ENCODE measurements around the gene RPE. TPM values are rescaled to one million over a fixed set of nuclear protein-coding genes. Genes with fewer than 3 reads are reported as not detected.

The RPE gene
- total RNA-seq, 2 donors from 2014 or later = 47.5 to 71.6 TPM

DNA sequence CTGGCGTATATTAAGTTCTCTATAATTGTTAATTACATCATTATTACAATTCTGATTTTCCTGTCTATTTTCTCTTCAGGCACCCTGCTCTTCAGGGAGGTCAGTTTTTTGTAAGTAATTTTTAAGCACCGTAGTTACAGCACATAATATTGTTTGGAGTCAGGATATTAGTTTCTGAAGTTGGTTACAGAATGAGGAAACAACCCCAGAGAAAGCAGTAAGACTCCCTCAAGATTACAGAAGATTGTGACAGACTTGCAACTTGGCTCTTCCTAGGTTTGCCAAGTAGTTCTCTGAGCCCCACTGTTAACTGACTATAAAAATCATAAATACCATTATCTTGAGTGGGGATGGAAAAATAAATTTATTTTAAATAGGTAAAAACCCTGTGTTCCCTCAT is 921 bp downstream of the RPE start:
- no peaks in the 10 kb centered on the region for H3K4me1 ChIP-seq

GRCh38 chr2:210004881-210005280 is 2.4 kb downstream of the RPE start:
- intact Hi-C loops (cut with DNase I) = loop anchor here (10.0 kb wide), 1 partner anchor 170 kb away; the partner anchor contains the start of gene KANSL1L

More for the DNA sequence above, 921 bp downstream of the RPE start:
- H3K9ac ChIP-seq (ENCODE audit: low read depth in 2 of 2, low read length in 2 of 2) = peak overlapping the region; percentile 76 to 86
- DNase-seq = no peak
- no peaks in the 10 kb centered on the region for H3K9me3 ChIP-seq
- intact Hi-C loops (cut with DNase I) = loop anchor here (10.0 kb wide), 1 partner anchor 171 kb away; the partner anchor contains the start of gene KANSL1L
- no peaks in the 10 kb centered on the region for H3K27me3 ChIP-seq
- H3K4me3 ChIP-seq = peak overlapping the region; percentile 74
- H3K27ac ChIP-seq = no peak overlapping the region
- TF ChIP-seq, protein P1, sequence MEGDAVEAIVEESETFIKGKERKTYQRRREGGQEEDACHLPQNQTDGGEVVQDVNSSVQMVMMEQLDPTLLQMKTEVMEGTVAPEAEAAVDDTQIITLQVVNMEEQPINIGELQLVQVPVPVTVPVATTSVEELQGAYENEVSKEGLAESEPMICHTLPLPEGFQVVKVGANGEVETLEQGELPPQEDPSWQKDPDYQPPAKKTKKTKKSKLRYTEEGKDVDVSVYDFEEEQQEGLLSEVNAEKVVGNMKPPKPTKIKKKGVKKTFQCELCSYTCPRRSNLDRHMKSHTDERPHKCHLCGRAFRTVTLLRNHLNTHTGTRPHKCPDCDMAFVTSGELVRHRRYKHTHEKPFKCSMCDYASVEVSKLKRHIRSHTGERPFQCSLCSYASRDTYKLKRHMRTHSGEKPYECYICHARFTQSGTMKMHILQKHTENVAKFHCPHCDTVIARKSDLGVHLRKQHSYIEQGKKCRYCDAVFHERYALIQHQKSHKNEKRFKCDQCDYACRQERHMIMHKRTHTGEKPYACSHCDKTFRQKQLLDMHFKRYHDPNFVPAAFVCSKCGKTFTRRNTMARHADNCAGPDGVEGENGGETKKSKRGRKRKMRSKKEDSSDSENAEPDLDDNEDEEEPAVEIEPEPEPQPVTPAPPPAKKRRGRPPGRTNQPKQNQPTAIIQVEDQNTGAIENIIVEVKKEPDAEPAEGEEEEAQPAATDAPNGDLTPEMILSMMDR (IDR thresholded peaks at IDR 0.05) = no peak
- no peaks in the 10 kb centered on the region for H3K36me3 ChIP-seq

GRCh38 chr2:210007895-210008294 is 5.5 kb downstream of the RPE start:
- DNase-seq = no peak
- Histone ChIP-seq H3K27me3 (no peaks in the 10 kb centered on the region), H3K9ac (ENCODE audit: low read depth in 2 of 2, low read length in 2 of 2) (no peak overlapping the region), H3K4me3 (no peak overlapping the region), H3K9me3 (no peaks in the 10 kb centered on the region), H3K36me3 (no peaks in the 10 kb centered on the region), H3K4me1 (no peaks in the 10 kb centered on the region), H3K27ac (no peak overlapping the region)
- TF ChIP-seq, protein P1 (IDR thresholded peaks at IDR 0.05) = no peak
- intact Hi-C loops (cut with DNase I) = loop anchor here (10.0 kb wide), 1 partner anchor 167 kb away; the partner anchor contains the start of gene KANSL1L

More at GRCh38 chr2:210004881-210005280, 2.4 kb downstream of the RPE start:
- H3K36me3 ChIP-seq = no peaks in the 10 kb centered on the region
- no peaks in the 10 kb centered on the region for H3K9me3 ChIP-seq
- DNase-seq = no peak
- H3K4me3 ChIP-seq = no peak overlapping the region
- no peaks in the 10 kb centered on the region for H3K4me1 ChIP-seq
- no peaks in the 10 kb centered on the region for H3K27me3 ChIP-seq
- no peak overlapping the region for H3K27ac ChIP-seq
- TF ChIP-seq, protein P1 (IDR thresholded peaks at IDR 0.05) = no peak
- H3K9ac ChIP-seq (ENCODE audit: low read depth in 2 of 2, low read length in 2 of 2) = no peak overlapping the region

GRCh38 chr2:210009126-210009525 is 6.7 kb downstream of the RPE start:
- no peak overlapping the region for H3K4me3 ChIP-seq
- intact Hi-C loops (cut with DNase I) = loop anchor here (10.0 kb wide), 1 partner anchor 166 kb away; the partner anchor contains the start of gene KANSL1L
- H3K36me3 ChIP-seq = no peaks in the 10 kb centered on the region

GRCh38 chr2:210009896-210010295 is 7.5 kb downstream of the RPE start:
- Histone ChIP-seq H3K27me3 (no peaks in the 10 kb centered on the region), H3K9ac (ENCODE audit: low read depth in 2 of 2, low read length in 2 of 2) (no peak overlapping the region), H3K27ac (no peak overlapping the region), H3K36me3 (no peaks in the 10 kb centered on the region), H3K4me1 (no peaks in the 10 kb centered on the region), H3K4me3 (no peak overlapping the region), H3K9me3 (no peaks in the 10 kb centered on the region)
- TF ChIP-seq, protein P1 (IDR thresholded peaks at IDR 0.05) = no peak
- intact Hi-C loops (cut with DNase I) = loop anchor here (10.0 kb wide), 1 partner anchor 165 kb away; the partner anchor contains the start of gene KANSL1L
- DNase-seq = no peak

More at GRCh38 chr2:210009126-210009525, 6.7 kb downstream of the RPE start:
- Histone ChIP-seq H3K27me3 (no peaks in the 10 kb centered on the region), H3K9ac (ENCODE audit: low read depth in 2 of 2, low read length in 2 of 2) (no peak overlapping the region), H3K4me1 (no peaks in the 10 kb centered on the region), H3K27ac (no peak overlapping the region), H3K9me3 (no peaks in the 10 kb centered on the region)
- TF ChIP-seq, protein P1 (IDR thresholded peaks at IDR 0.05) = no peak
- no peak for DNase-seq

All from colonic mucosa (tissue), 4 donors.